Type B pancreatic cell (in vitro differentiated cells): ENCODE data around the gene PANK4. TPM values are rescaled to one million over a fixed set of nuclear protein-coding genes. Genes with fewer than 3 reads are reported as not detected.

ENCODE experiments used
- DNase-seq: peaks from one replicate; pipeline ENCODE4 v3.0.0; 2021; ENCODE audit warnings: mixed read lengths; ENCODE audit not compliant: unreplicated experiment; ENCODE audit errors: extremely low spot score
- H3K27ac Mint-ChIP-seq: 2 replicates; pipeline ENCODE4 v1.8.0; 2021; ENCODE audit warnings: mild to moderate bottlenecking, mixed read lengths
- H3K27me3 Mint-ChIP-seq: 2 replicates; pipeline ENCODE4 v1.8.0; 2021; ENCODE audit warnings: mixed read lengths
- H3K36me3 Mint-ChIP-seq: 2 replicates; pipeline ENCODE4 v1.8.0; 2021; ENCODE audit warnings: mixed read lengths
- H3K4me1 Mint-ChIP-seq: one replicate; pipeline ENCODE4 v1.8.0; 2021; ENCODE audit warnings: mixed read lengths; ENCODE audit not compliant: unreplicated experiment
- H3K4me3 Mint-ChIP-seq: 2 replicates; pipeline ENCODE4 v1.8.0; 2021; ENCODE audit warnings: mild to moderate bottlenecking, mixed read lengths
- H3K9me3 Mint-ChIP-seq: 2 replicates; pipeline ENCODE4 v1.8.0; 2021; ENCODE audit warnings: mixed read lengths
- CTCF ChIP-seq: fragments of 200-600 bp; sonication (generic); conservative IDR thresholded peaks from 2 replicates; pipeline ENCODE4 v1.5.0; 2021; ENCODE audit warnings: antibody characterized with exemption, mild to moderate bottlenecking
- total RNA-seq: library from RNA; stranded (reverse); gene quantifications from 2 replicates; pipeline ENCODE4 v1.2.1, GENCODE V29; 2021; ENCODE audit warnings: low replicate concordance

Gene PANK4
- total RNA-seq, 1 donor from 2014 or later, result 49.1 TPM

- no peak overlapping the region for H3K4me3 Mint-ChIP-seq
These were observed 13.5 kb downstream of the PANK4 start for GRCh38 chr1:2512862-2513421.

GRCh38 chr1:2510366-2511155, 15.8 kb downstream of the PANK4 start:
- no peak for TF ChIP-seq CTCF
- Mint-ChIP-seq H3K9me3 (no peaks in the 10 kb centered on the region), H3K27me3 (no peaks in the 10 kb centered on the region), H3K4me3 (no peak overlapping the region), H3K27ac (no peak overlapping the region), H3K4me1 (no peaks in the 10 kb centered on the region), H3K36me3 (no peaks in the 10 kb centered on the region)
- DNase-seq, result no peak

More at GRCh38 chr1:2512862-2513421, 13.5 kb downstream of the PANK4 start:
- no peak for DNase-seq
- Mint-ChIP-seq H3K36me3 (no peaks in the 10 kb centered on the region), H3K27ac (no peak overlapping the region), H3K27me3 (no peaks in the 10 kb centered on the region), H3K9me3 (no peaks in the 10 kb centered on the region), H3K4me1 (no peaks in the 10 kb centered on the region)
- TF ChIP-seq CTCF, result no peak

- TF ChIP-seq CTCF, result no peak
- no peak for DNase-seq
- Mint-ChIP-seq H3K4me1 (no peaks in the 10 kb centered on the region), H3K36me3 (no peaks in the 10 kb centered on the region), H3K27ac (no peak overlapping the region), H3K27me3 (no peaks in the 10 kb centered on the region), H3K4me3 (no peak overlapping the region), H3K9me3 (no peaks in the 10 kb centered on the region)
These were observed 16.8 kb downstream of the PANK4 start for GRCh38 chr1:2509589-2509988.

GRCh38 chr1:2508751-2509150, 17.6 kb downstream of the PANK4 start:
- H3K9me3 Mint-ChIP-seq, result no peaks in the 10 kb centered on the region
- no peak overlapping the region for H3K4me3 Mint-ChIP-seq
- H3K36me3 Mint-ChIP-seq, result no peaks in the 10 kb centered on the region
- H3K4me1 Mint-ChIP-seq, result no peaks in the 10 kb centered on the region
- no peak overlapping the region for H3K27ac Mint-ChIP-seq
- H3K27me3 Mint-ChIP-seq, result no peaks in the 10 kb centered on the region
- no peak for DNase-seq
- no peak for TF ChIP-seq CTCF

GRCh38 chr1:2508180-2508579, 18.2 kb downstream of the PANK4 start:
- no peaks in the 10 kb centered on the region for H3K27me3 Mint-ChIP-seq

More at GRCh38 chr1:2508180-2508579, 18.2 kb downstream of the PANK4 start:
- Mint-ChIP-seq H3K36me3 (no peaks in the 10 kb centered on the region), H3K9me3 (no peaks in the 10 kb centered on the region), H3K4me3 (no peak overlapping the region), H3K4me1 (no peaks in the 10 kb centered on the region), H3K27ac (no peak overlapping the region)
- DNase-seq, result no peak
- no peak for TF ChIP-seq CTCF
